GM18873 (cell line): Measurements from ENCODE around the gene NIT1.
A peak's percentile ranks its signal among the peaks of the same experiment; 100 is the strongest.
"Not testable (repeated sequence)": the region's sequence is repeated elsewhere in the genome, so short reads cannot be mapped to it uniquely, and the experiment has no call there.

ENCODE experiments used
- ATAC-seq: cut with Tn5 transposase; IDR thresholded peaks from one replicate; pipeline ENCODE4 v1.9.1; 2021; ENCODE audit warnings: mild to moderate bottlenecking, moderate library complexity, moderate number of reproducible peaks; ENCODE audit not compliant: unreplicated experiment, low FRiP score

NIT1 gene

GRCh38 chr1:161111117-161111516 is 6.8 kb upstream of the NIT1 start:
- ATAC-seq = no peak

GRCh38 chr1:161111527-161111926 is 6.4 kb upstream of the NIT1 start:
- no peak for ATAC-seq

- ATAC-seq = no peak
These were observed 4.0 kb upstream of the NIT1 start for GRCh38 chr1:161113915-161114314.

- no peak for ATAC-seq
These were observed 3.3 kb upstream of the NIT1 start for GRCh38 chr1:161114556-161114955.

- ATAC-seq = no peak
These were observed 2.7 kb upstream of the NIT1 start for GRCh38 chr1:161115132-161115711.

- ATAC-seq = not testable (repeated sequence)
These were observed 1.9 kb upstream of the NIT1 start for GRCh38 chr1:161115961-161116360.

GRCh38 chr1:161119092-161119903 is 1.4 kb downstream of the NIT1 start:
- peak; percentile 35 for ATAC-seq

- ATAC-seq = no peak
These were observed 3.2 kb downstream of the NIT1 start for GRCh38 chr1:161121042-161121650.

- ATAC-seq = no peak
These were observed 3.9 kb downstream of the NIT1 start for GRCh38 chr1:161121834-161122233.

GRCh38 chr1:161122967-161123366 is 5.1 kb downstream of the NIT1 start:
- ATAC-seq = no peak

GRCh38 chr1:161127649-161128048 is 9.7 kb downstream of the NIT1 start:
- ATAC-seq = no peak

GRCh38 chr1:161128591-161129420 is 10.9 kb downstream of the NIT1 start:
- ATAC-seq = no peak

GRCh38 chr1:161130266-161130665 is 12.4 kb downstream of the NIT1 start:
- no peak for ATAC-seq

- no peak for ATAC-seq
These were observed 13.9 kb downstream of the NIT1 start for GRCh38 chr1:161131523-161132409.

GRCh38 chr1:161132410-161133219 is 14.7 kb downstream of the NIT1 start, which contains the start of gene DEDD:
DEDD (minus strand) TSS chr1:161132667; CDS start chr1:161124462, 8,205 bp downstream.
- ATAC-seq = peak; percentile 94

- ATAC-seq = no peak
These were observed 15.4 kb downstream of the NIT1 start for GRCh38 chr1:161133220-161133740.

- ATAC-seq = no peak
These were observed 20.0 kb downstream of the NIT1 start for GRCh38 chr1:161137881-161138280.

GRCh38 chr1:161138431-161138830 is 20.5 kb downstream of the NIT1 start:
- ATAC-seq = no peak

- no peak for ATAC-seq
These were observed 21.9 kb downstream of the NIT1 start for GRCh38 chr1:161139766-161140165.
